MM.1S (cell line): ENCODE results near the gene ATP8A1.

ENCODE experiments used
- DNase-seq: peaks from one replicate; pipeline ENCODE4 v3.0.0-alpha.2; 2015
- H2AFZ ChIP-seq: fragments of 300-600 bp; sonication (generic); 2 replicates; pipeline ENCODE4 v1.6.0; 2016; ENCODE audit warnings: antibody characterized with exemption, low read length
- H3F3A ChIP-seq: fragments of 300-600 bp; sonication (generic); 2 replicates; pipeline ENCODE4 v1.6.1; 2016; ENCODE audit warnings: mild to moderate bottlenecking, antibody characterized with exemption, low read length, moderate library complexity, mixed read lengths; ENCODE audit not compliant: insufficient read depth
- H3K27ac ChIP-seq: fragments of 300-600 bp; sonication (generic); 2 replicates; pipeline ENCODE4 v1.5.1; 2016; ENCODE audit warnings: mild to moderate bottlenecking, low read length
- H3K27me3 ChIP-seq: fragments of 300-600 bp; sonication (generic); replicated peaks from 2 replicates; pipeline ENCODE4 v1.6.0; 2016; ENCODE audit warnings: low read length; ENCODE audit not compliant: insufficient read depth
- H3K36me3 ChIP-seq: fragments of 300-600 bp; sonication (generic); replicated peaks from 2 replicates; pipeline ENCODE4 v1.6.1; 2016; ENCODE audit warnings: mild to moderate bottlenecking, low read length, mixed read lengths; ENCODE audit not compliant: insufficient read depth
- H3K4me1 ChIP-seq: fragments of 300-600 bp; sonication (generic); 2 replicates; pipeline ENCODE4 v1.6.1; 2016; ENCODE audit warnings: low read length, mixed read lengths
- H3K4me2 ChIP-seq: fragments of 300-600 bp; sonication (generic); 2 replicates; pipeline ENCODE4 v1.6.0; 2016; ENCODE audit warnings: low read depth, low read length
- H3K4me3 ChIP-seq: fragments of 300-600 bp; sonication (generic); 2 replicates; pipeline ENCODE4 v1.5.1; 2016; ENCODE audit warnings: low read length, mixed read lengths
- H3K79me2 ChIP-seq: fragments of 300-600 bp; sonication (generic); 2 replicates; pipeline ENCODE4 v1.6.1; 2016; ENCODE audit warnings: mixed run types, low read length, mixed read lengths
- H3K9ac ChIP-seq: fragments of 300-600 bp; sonication (generic); 2 replicates; pipeline ENCODE4 v1.6.1; 2016; ENCODE audit warnings: low read length, mixed read lengths
- H3K9me2 ChIP-seq: fragments of 300-600 bp; sonication (generic); replicated peaks from 2 replicates; pipeline ENCODE4 v1.6.1; 2016; ENCODE audit warnings: mild to moderate bottlenecking, low read length, mixed read lengths; ENCODE audit not compliant: insufficient read depth
- H3K9me3 ChIP-seq: fragments of 300-600 bp; sonication (generic); replicated peaks from 2 replicates; pipeline ENCODE4 v1.6.1; 2016; ENCODE audit warnings: mild to moderate bottlenecking, low read length, mixed read lengths; ENCODE audit not compliant: insufficient read depth
- H4K20me1 ChIP-seq: fragments of 300-600 bp; sonication (generic); 2 replicates; pipeline ENCODE4 v1.6.1; 2016; ENCODE audit warnings: mild to moderate bottlenecking, low read length, moderate library complexity, mixed read lengths; ENCODE audit not compliant: insufficient read depth
- CTCF ChIP-seq: fragments of 300-600 bp; sonication (generic); IDR thresholded peaks from 2 replicates; pipeline ENCODE4 v1.5.1; 2016; ENCODE audit warnings: antibody characterized with exemption, low read length, mixed read lengths
- EZH2 ChIP-seq: fragments of 300-600 bp; sonication (generic); optimal IDR thresholded peaks from 2 replicates; pipeline ENCODE3; 2017; ENCODE audit warnings: low read depth, mild to moderate bottlenecking, antibody characterized with exemption, low read length, mixed read lengths
- EZH2phosphoT487 ChIP-seq: fragments of 300-600 bp; sonication (generic); IDR thresholded peaks from 2 replicates; pipeline ENCODE4 v1.6.1; 2018; ENCODE audit warnings: antibody characterized with exemption, low read length

Gene ATP8A1

DNA sequence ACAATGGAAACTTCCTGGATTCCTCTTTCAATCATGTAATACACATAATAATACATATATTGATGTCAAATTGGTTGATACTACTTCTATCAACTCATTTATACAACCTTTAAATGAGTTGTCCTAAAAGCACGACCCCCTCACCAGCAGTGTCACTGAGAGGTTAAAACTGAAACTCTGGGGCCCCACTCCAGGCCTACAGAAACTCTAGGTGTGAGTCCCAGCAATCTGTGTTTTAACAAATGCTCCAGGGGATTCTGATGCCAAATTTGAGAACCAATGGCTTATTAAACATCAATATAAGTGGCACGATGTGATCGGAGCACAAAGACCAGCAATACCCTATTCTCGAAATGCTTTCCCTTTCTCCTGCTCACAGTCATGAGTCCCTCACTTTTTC lies 47.9 kb downstream of the ATP8A1 start:
- TF ChIP-seq EZH2 (no peak), EZH2phosphoT487 (no peak), CTCF (no peak)
- no peak overlapping the region for H3K9ac ChIP-seq
- no peaks in the 10 kb centered on the region for H4K20me1 ChIP-seq
- no peaks in the 10 kb centered on the region for H3K9me3 ChIP-seq
- peaks cover 10% of the 10 kb centered on the region for H3K4me1 ChIP-seq
- no peak overlapping the region for H3K4me2 ChIP-seq
- H3K79me2 ChIP-seq: no peaks in the 10 kb centered on the region
- H2AFZ ChIP-seq: no peak overlapping the region
- H3K4me3 ChIP-seq: no peak overlapping the region
- H3F3A ChIP-seq: no peaks in the 10 kb centered on the region
- no peak overlapping the region for H3K27ac ChIP-seq
- no peak for DNase-seq
- H3K9me2 ChIP-seq: no peaks in the 10 kb centered on the region
- H3K36me3 ChIP-seq: 0 out of 2 replicates have a peak, but pooled peaks cover 3% of the 10 kb centered on the region
- H3K27me3 ChIP-seq: no peaks in the 10 kb centered on the region

DNA sequence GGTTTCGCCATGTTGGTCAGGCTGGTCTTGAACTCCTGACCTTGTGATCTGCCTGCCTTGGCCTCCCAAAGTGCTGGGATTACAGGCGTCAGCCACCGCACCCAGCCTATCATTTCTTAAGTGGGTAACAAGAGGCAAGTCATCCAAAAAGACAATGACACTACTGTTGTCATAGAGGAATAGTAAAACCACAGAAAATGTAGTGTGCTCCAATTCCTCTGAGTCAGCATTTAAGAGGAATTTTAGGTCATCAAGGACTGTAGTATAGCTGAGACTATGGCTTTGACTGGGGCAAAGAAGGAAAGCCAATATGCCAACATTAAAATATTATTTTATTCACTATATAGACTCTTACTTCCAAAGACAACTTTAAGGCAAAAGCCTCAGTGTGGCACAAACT lies 48.4 kb downstream of the ATP8A1 start:
- no peak overlapping the region for H3K4me3 ChIP-seq
- H3K4me1 ChIP-seq: peaks cover 10% of the 10 kb centered on the region
- no peaks in the 10 kb centered on the region for H3K79me2 ChIP-seq
- no peaks in the 10 kb centered on the region for H3K9me3 ChIP-seq
- H3K9me2 ChIP-seq: no peaks in the 10 kb centered on the region
- no peak for DNase-seq
- no peaks in the 10 kb centered on the region for H3F3A ChIP-seq
- H3K27ac ChIP-seq: no peak overlapping the region
- no peak overlapping the region for H3K4me2 ChIP-seq
- H2AFZ ChIP-seq: no peak overlapping the region
- no peaks in the 10 kb centered on the region for H4K20me1 ChIP-seq
- no peaks in the 10 kb centered on the region for H3K27me3 ChIP-seq
- 0 out of 2 replicates have a peak, but pooled peaks cover 3% of the 10 kb centered on the region for H3K36me3 ChIP-seq
- TF ChIP-seq EZH2phosphoT487 (no peak), CTCF (no peak), EZH2 (no peak)
- H3K9ac ChIP-seq: no peak overlapping the region

GRCh38 chr4:42607011-42607726 lies 49.7 kb downstream of the ATP8A1 start:
- H3K27ac ChIP-seq: no peak overlapping the region
- no peak overlapping the region for H3K4me2 ChIP-seq
- H3K9me3 ChIP-seq: no peaks in the 10 kb centered on the region
- no peak overlapping the region for H3K9ac ChIP-seq
- H2AFZ ChIP-seq: no peak overlapping the region
- H3K4me1 ChIP-seq: peaks cover 10% of the 10 kb centered on the region
- no peaks in the 10 kb centered on the region for H3F3A ChIP-seq
- no peaks in the 10 kb centered on the region for H3K79me2 ChIP-seq
- no peak overlapping the region for H3K4me3 ChIP-seq
- TF ChIP-seq CTCF: no peak
- TF ChIP-seq EZH2phosphoT487: no peak
- no peak for TF ChIP-seq EZH2
- H3K9me2 ChIP-seq: no peaks in the 10 kb centered on the region
- no peaks in the 10 kb centered on the region for H4K20me1 ChIP-seq
- DNase-seq: no peak
- H3K36me3 ChIP-seq: 0 out of 2 replicates have a peak, but pooled peaks cover 3% of the 10 kb centered on the region
- no peaks in the 10 kb centered on the region for H3K27me3 ChIP-seq
